Measurements from ENCODE around the gene PARD3B. TPM values are rescaled to one million over a fixed set of nuclear protein-coding genes. Genes with fewer than 3 reads are reported as not detected.
"Not testable (repeated sequence)": the region's sequence is repeated elsewhere in the genome, so short reads cannot be mapped to it uniquely, and the experiment has no call there.

PARD3B gene
- total RNA-seq, 1 experiment from 2014 or later, result 3.9 TPM

- Histone ChIP-seq H3K4me1 (ENCODE audit: insufficient read depth, low read length) (no peaks in the 10 kb centered on the region), H3K36me3 (ENCODE audit: low read depth, low read length) (no peaks in the 10 kb centered on the region), H3K4me3 (ENCODE audit: low read length) (no peak overlapping the region), H3K27me3 (ENCODE audit: low read length) (no peaks in the 10 kb centered on the region), H3F3A (ENCODE audit: low read length, unreplicated experiment) (no peaks in the 10 kb centered on the region), H3K79me2 (ENCODE audit: low read length) (no peaks in the 10 kb centered on the region), H3K4me2 (ENCODE audit: low read length) (no peak overlapping the region), H3K9me2 (replicated peaks; ENCODE audit: low read length) (no peaks in the 10 kb centered on the region), H3K9me3 (ENCODE audit: low read length) (no peaks in the 10 kb centered on the region), H3K27ac (ENCODE audit: low read length) (peak overlapping the region; percentile 17; the same call in 1 of the 2 replicates), H4K20me1 (ENCODE audit: low read length) (no peaks in the 10 kb centered on the region), H2AFZ (ENCODE audit: low read length) (no peak overlapping the region), H3K9ac (ENCODE audit: low read length) (no peak overlapping the region)
- ATAC-seq (no peak), DNase-seq (no peak)
- TF ChIP-seq EZH2phosphoT487 (IDR thresholded peaks at IDR 0.05; ENCODE audit: borderline replicate concordance, low read length) (no peak), CTCF (conservative IDR thresholded peaks at IDR 0.05; ENCODE audit: low read depth, low read length) (no peak), EZH2 (IDR thresholded peaks at IDR 0.05; ENCODE audit: low read length, unreplicated experiment) (no peak)
- intact Hi-C loops (cut with micrococcal nuclease), result no loop called here
- ChIA-PET POLR2A (ENCODE audit: unreplicated experiment) (no interaction called here), CTCF (no interaction called here)
- BruUV-seq (replicated peaks), result no TSS peak
Measured at GRCh38 chr2:205217004-205217403, 671.7 kb downstream of the PARD3B start.

- DNase-seq (peak; percentile 13), ATAC-seq (no peak)
- BruUV-seq (replicated peaks), result no TSS peak
- Histone ChIP-seq H3K9ac (ENCODE audit: low read length) (no peak overlapping the region), H3K27ac (ENCODE audit: low read length) (no peak overlapping the region), H3F3A (ENCODE audit: low read length, unreplicated experiment) (no peaks in the 10 kb centered on the region), H3K4me1 (ENCODE audit: insufficient read depth, low read length) (no peaks in the 10 kb centered on the region), H3K9me3 (ENCODE audit: low read length) (no peaks in the 10 kb centered on the region), H4K20me1 (ENCODE audit: low read length) (no peaks in the 10 kb centered on the region), H3K36me3 (ENCODE audit: low read depth, low read length) (no peaks in the 10 kb centered on the region), H3K4me3 (ENCODE audit: low read length) (no peak overlapping the region), H3K4me2 (ENCODE audit: low read length) (no peak overlapping the region), H3K27me3 (ENCODE audit: low read length) (no peaks in the 10 kb centered on the region), H3K9me2 (replicated peaks; ENCODE audit: low read length) (no peaks in the 10 kb centered on the region), H2AFZ (ENCODE audit: low read length) (no peak overlapping the region), H3K79me2 (ENCODE audit: low read length) (no peaks in the 10 kb centered on the region)
- POLR2A ChIA-PET (ENCODE audit: unreplicated experiment), result no interaction called here
- TF ChIP-seq CTCF (conservative IDR thresholded peaks at IDR 0.05; ENCODE audit: low read depth, low read length) (no peak), EZH2 (IDR thresholded peaks at IDR 0.05; ENCODE audit: low read length, unreplicated experiment) (no peak), EZH2phosphoT487 (IDR thresholded peaks at IDR 0.05; ENCODE audit: borderline replicate concordance, low read length) (no peak)
- CTCF ChIA-PET, result no interaction called here
- intact Hi-C loops (cut with micrococcal nuclease), result no loop called here
Measured at GRCh38 chr2:205218056-205218455, 672.8 kb downstream of the PARD3B start.

GRCh38 chr2:205218816-205219215 lies 673.5 kb downstream of the PARD3B start:
- H3K9ac ChIP-seq (ENCODE audit: low read length); H3K9me3 ChIP-seq (ENCODE audit: low read length); H3K4me2 ChIP-seq (ENCODE audit: low read length); CTCF ChIA-PET; H3K79me2 ChIP-seq (ENCODE audit: low read length); H3K27ac ChIP-seq (ENCODE audit: low read length); H3K27me3 ChIP-seq (ENCODE audit: low read length); H4K20me1 ChIP-seq (ENCODE audit: low read length); H3K4me3 ChIP-seq (ENCODE audit: low read length); ATAC-seq; DNase-seq; H3K9me2 ChIP-seq (replicated peaks; ENCODE audit: low read length); H3F3A ChIP-seq (ENCODE audit: low read length, unreplicated experiment); H2AFZ ChIP-seq (ENCODE audit: low read length); H3K4me1 ChIP-seq (ENCODE audit: insufficient read depth, low read length); H3K36me3 ChIP-seq (ENCODE audit: low read depth, low read length); intact Hi-C loops (cut with micrococcal nuclease); POLR2A ChIA-PET (ENCODE audit: unreplicated experiment); BruUV-seq (replicated peaks): not testable (repeated sequence)

Measured in PC-3 (cell line).